PC-9 (cell line): ENCODE data around the gene RRN3. TPM values are rescaled to one million over a fixed set of nuclear protein-coding genes. Genes with fewer than 3 reads are reported as not detected.

Experiments used
- BruUV-seq: library from RNA; stranded (reverse); fragments of 400-500 nt; replicated peaks from 2 replicates; lab custom pipeline; 2021; lab: Mats Ljungman, UMichigan
- CTCF ChIA-PET: fragments of 300-600 bp; sonication (Branson Sonifier 250); formaldehyde crosslinking; loops from one replicate; lab custom pipeline; 2022; ENCODE audit warnings: antibody characterized with exemption; lab: Charles Lee
- POLR2A ChIA-PET: fragments of 300-600 bp; sonication (Branson Sonifier 250); formaldehyde crosslinking; loops from one replicate; lab custom pipeline; 2022; ENCODE audit warnings: antibody characterized with exemption; ENCODE audit not compliant: unreplicated experiment; lab: Charles Lee
- DNase-seq, 2 experiments: peaks; one replicate each; pipeline versions ENCODE4 v3.0.0 to v3.0.0-alpha.2; 2015 to 2022; ENCODE audit warnings: mixed read lengths in 1 of 2
- H2AFZ ChIP-seq: fragments of 200-600 bp; sonication (generic); 2 replicates; pipeline ENCODE4 v1.8.1; 2017; ENCODE audit warnings: antibody characterized with exemption
- H3F3A ChIP-seq: fragments of 200-600 bp; sonication (generic); 2 replicates; pipeline ENCODE4 v1.8.1; 2017; ENCODE audit warnings: antibody characterized with exemption, mild to moderate bottlenecking, low read depth; ENCODE audit not compliant: insufficient read depth
- H3K27ac ChIP-seq: fragments of 200-600 bp; sonication (generic); 2 replicates; pipeline ENCODE4 v1.6.1; 2016; ENCODE audit warnings: mixed run types
- H3K27me3 ChIP-seq: fragments of 200-600 bp; sonication (generic); 2 replicates; pipeline ENCODE4 v1.6.1; 2016; ENCODE audit warnings: low read depth, mixed run types; ENCODE audit not compliant: insufficient read depth
- H3K36me3 ChIP-seq: fragments of 200-600 bp; sonication (generic); 2 replicates; pipeline ENCODE4 v1.6.1; 2016; ENCODE audit warnings: low read depth, mixed run types
- H3K4me1 ChIP-seq: fragments of 200-600 bp; sonication (generic); replicated peaks from 2 replicates; pipeline ENCODE4 v1.6.1; 2016; ENCODE audit warnings: mixed run types; ENCODE audit not compliant: insufficient read depth
- H3K4me2 ChIP-seq: fragments of 200-600 bp; sonication (generic); 2 replicates; pipeline ENCODE4 v1.6.1; 2017; ENCODE audit warnings: mixed run types
- H3K4me3 ChIP-seq: fragments of 200-600 bp; sonication (generic); 2 replicates; pipeline ENCODE4 v1.6.1; 2016; ENCODE audit warnings: mixed run types
- H3K79me2 ChIP-seq: fragments of 200-600 bp; sonication (generic); 2 replicates; pipeline ENCODE4 v1.6.1; 2017; ENCODE audit warnings: low read depth, mixed run types
- H3K9me2 ChIP-seq: fragments of 200-600 bp; sonication (generic); 2 replicates; pipeline ENCODE4 v1.8.1; 2017; ENCODE audit warnings: mild to moderate bottlenecking; ENCODE audit not compliant: insufficient read depth
- H3K9me3 ChIP-seq: fragments of 200-600 bp; sonication (generic); 2 replicates; pipeline ENCODE4 v1.8.1; 2016; ENCODE audit warnings: low read depth; ENCODE audit not compliant: insufficient read depth
- H4K20me1 ChIP-seq: fragments of 200-600 bp; sonication (generic); 2 replicates; pipeline ENCODE4 v1.8.1; 2017; ENCODE audit not compliant: insufficient read depth
- CTCF ChIP-seq: fragments of 200-600 bp; sonication (generic); conservative IDR thresholded peaks from 2 replicates; pipeline ENCODE4 v1.6.1; 2017; ENCODE audit warnings: mixed run types, antibody characterized with exemption, mild to moderate bottlenecking, moderate library complexity
- EZH2 ChIP-seq: fragments of 200-600 bp; sonication (generic); IDR thresholded peaks from 2 replicates; pipeline ENCODE4 v1.8.0; 2017; ENCODE audit warnings: antibody characterized with exemption, low read depth
- intact Hi-C: fragments of 100-400 bp; cut with micrococcal nuclease; formaldehyde crosslinking; loops from one replicate; pipeline ENCODE4 v1.10.0; 2022; ENCODE audit not compliant: unreplicated experiment
- total RNA-seq: library from RNA; stranded (reverse); gene quantifications from 2 replicates; pipeline ENCODE4 v1.2.3, GENCODE V29; 2021

RRN3 gene
- total RNA-seq, 1 experiment from 2014 or later: 29.0 TPM

GRCh38 chr16:15038689-15039088, 55.4 kb downstream of the RRN3 start:
- no peaks in the 10 kb centered on the region for H3K9me2 ChIP-seq
- H3K79me2 ChIP-seq: no peaks in the 10 kb centered on the region
- H2AFZ ChIP-seq: no peak overlapping the region
- no peak for DNase-seq
- H4K20me1 ChIP-seq: no peaks in the 10 kb centered on the region; the same call in 1 of the 2 replicates
- TF ChIP-seq CTCF (no peak), EZH2 (no peak)
- H3K4me3 ChIP-seq: no peak overlapping the region
- no peaks in the 10 kb centered on the region for H3K4me1 ChIP-seq
- POLR2A ChIA-PET: no interaction called here
- no peaks in the 10 kb centered on the region for H3K27me3 ChIP-seq
- H3F3A ChIP-seq: peaks cover 7% of the 10 kb centered on the region
- intact Hi-C loops: no loop called here
- H3K4me2 ChIP-seq: no peak overlapping the region
- BruUV-seq: no TSS peak
- no peaks in the 10 kb centered on the region for H3K9me3 ChIP-seq
- H3K27ac ChIP-seq: no peak overlapping the region
- CTCF ChIA-PET: interaction anchor here (0.9 kb wide), 1 partner anchor 1050 kb away, joined by 3 read pairs; no protein-coding TSS in a partner anchor
- H3K36me3 ChIP-seq: peaks cover 12% of the 10 kb centered on the region; the same call in 1 of the 2 replicates

- POLR2A ChIA-PET: no interaction called here
Measured at GRCh38 chr16:15037745-15038144, 56.3 kb downstream of the RRN3 start.

GRCh38 chr16:15037003-15037402, 57.1 kb downstream of the RRN3 start:
- H3K9me2 ChIP-seq: no peaks in the 10 kb centered on the region
- ChIA-PET CTCF (no interaction called here), POLR2A (no interaction called here)
- H3K36me3 ChIP-seq: peaks cover 24% of the 10 kb centered on the region; the same call in 1 of the 2 replicates
- no peak overlapping the region for H3K27ac ChIP-seq
- no peak overlapping the region for H3K4me2 ChIP-seq
- no peak for TF ChIP-seq CTCF
- no peak for TF ChIP-seq EZH2
- no peaks in the 10 kb centered on the region for H3K9me3 ChIP-seq
- H3K4me3 ChIP-seq: no peak overlapping the region
- BruUV-seq: no TSS peak
- H3K79me2 ChIP-seq: no peaks in the 10 kb centered on the region
- DNase-seq: no peak
- H3K27me3 ChIP-seq: no peaks in the 10 kb centered on the region
- intact Hi-C loops: no loop called here
- H3K4me1 ChIP-seq: no peaks in the 10 kb centered on the region
- no peak overlapping the region for H2AFZ ChIP-seq
- peaks cover 8% of the 10 kb centered on the region; the same call in 1 of the 2 replicates for H3F3A ChIP-seq
- H4K20me1 ChIP-seq: no peaks in the 10 kb centered on the region; the same call in 1 of the 2 replicates

More at GRCh38 chr16:15037745-15038144, 56.3 kb downstream of the RRN3 start:
- Histone ChIP-seq H3K4me2 (no peak overlapping the region), H3K36me3 (peaks cover 21% of the 10 kb centered on the region; the same call in 1 of the 2 replicates), H3K27ac (no peak overlapping the region), H3K9me3 (no peaks in the 10 kb centered on the region), H3K9me2 (no peaks in the 10 kb centered on the region), H3K27me3 (no peaks in the 10 kb centered on the region), H2AFZ (no peak overlapping the region), H3F3A (peaks cover 8% of the 10 kb centered on the region; the same call in 1 of the 2 replicates), H3K4me1 (no peaks in the 10 kb centered on the region), H3K79me2 (no peaks in the 10 kb centered on the region), H3K4me3 (no peak overlapping the region), H4K20me1 (no peaks in the 10 kb centered on the region; the same call in 1 of the 2 replicates)
- intact Hi-C loops: no loop called here
- TF ChIP-seq EZH2 (no peak), CTCF (no peak)
- CTCF ChIA-PET: no interaction called here
- DNase-seq: no peak
- BruUV-seq: no TSS peak
